ENCODE results near the gene PTPN9. TPM values are rescaled to one million over a fixed set of nuclear protein-coding genes. Genes with fewer than 3 reads are reported as not detected.

Gene PTPN9
- total and polyA plus RNA-seq, 2 donors (not counting 1 experiment from before 2014, with no cell fraction given): 11.8 to 15.5 TPM

DNA sequence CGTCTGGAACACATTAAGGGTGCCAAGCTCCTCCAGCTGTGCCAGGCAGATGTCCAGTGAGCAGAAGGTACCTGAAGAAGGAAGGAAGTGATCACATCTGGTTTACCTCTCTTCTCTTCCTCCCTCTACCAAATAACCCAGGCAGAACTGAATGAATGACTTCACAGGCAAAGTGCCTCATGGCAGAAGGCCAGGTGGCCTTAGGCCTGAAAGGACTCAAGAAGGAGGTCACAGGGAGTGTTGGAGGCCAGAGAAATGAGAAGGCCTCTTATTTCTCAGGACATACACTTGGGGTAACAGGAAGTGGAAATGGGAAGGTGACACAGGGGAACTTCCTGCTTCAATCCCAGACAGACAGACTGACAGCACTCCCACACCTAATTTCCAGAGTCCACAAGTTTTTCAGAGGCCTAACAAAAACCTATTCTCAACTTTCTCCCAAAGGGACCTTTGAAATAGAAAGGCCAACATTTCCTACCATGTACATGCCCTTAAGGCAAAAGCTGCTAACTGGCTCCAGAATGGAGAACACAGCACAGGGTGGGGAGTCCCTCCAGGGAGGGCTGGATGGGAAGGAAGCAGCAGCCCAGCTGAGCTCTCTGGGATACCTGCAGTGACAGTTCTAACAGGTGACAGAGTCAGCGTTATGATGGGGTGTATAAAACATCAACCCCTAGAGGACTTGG lies 110.1 kb downstream of the PTPN9 start:
- no peak overlapping the region for H2AFZ ChIP-seq (ENCODE audit: insufficient read depth, low read depth, low read length, poor library complexity, severe bottlenecking)
- TF ChIP-seq, protein P1, sequence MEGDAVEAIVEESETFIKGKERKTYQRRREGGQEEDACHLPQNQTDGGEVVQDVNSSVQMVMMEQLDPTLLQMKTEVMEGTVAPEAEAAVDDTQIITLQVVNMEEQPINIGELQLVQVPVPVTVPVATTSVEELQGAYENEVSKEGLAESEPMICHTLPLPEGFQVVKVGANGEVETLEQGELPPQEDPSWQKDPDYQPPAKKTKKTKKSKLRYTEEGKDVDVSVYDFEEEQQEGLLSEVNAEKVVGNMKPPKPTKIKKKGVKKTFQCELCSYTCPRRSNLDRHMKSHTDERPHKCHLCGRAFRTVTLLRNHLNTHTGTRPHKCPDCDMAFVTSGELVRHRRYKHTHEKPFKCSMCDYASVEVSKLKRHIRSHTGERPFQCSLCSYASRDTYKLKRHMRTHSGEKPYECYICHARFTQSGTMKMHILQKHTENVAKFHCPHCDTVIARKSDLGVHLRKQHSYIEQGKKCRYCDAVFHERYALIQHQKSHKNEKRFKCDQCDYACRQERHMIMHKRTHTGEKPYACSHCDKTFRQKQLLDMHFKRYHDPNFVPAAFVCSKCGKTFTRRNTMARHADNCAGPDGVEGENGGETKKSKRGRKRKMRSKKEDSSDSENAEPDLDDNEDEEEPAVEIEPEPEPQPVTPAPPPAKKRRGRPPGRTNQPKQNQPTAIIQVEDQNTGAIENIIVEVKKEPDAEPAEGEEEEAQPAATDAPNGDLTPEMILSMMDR (IDR thresholded peaks at IDR 0.05): no peak
- no peak for TF ChIP-seq EZH2 (IDR thresholded peaks at IDR 0.05; ENCODE audit: borderline replicate concordance, insufficient read depth, low read depth, low read length, poor library complexity, severe bottlenecking)
- no peak for ATAC-seq (ENCODE audit: low read depth)
- intact Hi-C loops (cut with micrococcal nuclease): no loop called here
- POLR2A ChIA-PET: no interaction called here
- no peaks in the 10 kb centered on the region for H4K20me1 ChIP-seq (ENCODE audit: control insufficient read depth, insufficient read depth, low read length, poor library complexity, severe bottlenecking)
- peaks cover 0 to 7% of the 10 kb centered on the region in 2 donors for H3K4me1 ChIP-seq (ENCODE audit: control insufficient read depth in 2 of 2, insufficient read depth in 2 of 2, low read length in 2 of 2)
- CTCF ChIA-PET: no interaction called here
- Mint-ChIP-seq H3K4me1 (no peaks in the 10 kb centered on the region), H3K27me3 (no peaks in the 10 kb centered on the region), H3K4me3 (no peak overlapping the region), H3K27ac (no peak overlapping the region), H3K9me3 (ENCODE audit: insufficient read depth) (no peaks in the 10 kb centered on the region)
- no peak overlapping the region for H3K4me2 ChIP-seq (replicated peaks; ENCODE audit: low read depth, low read length, poor library complexity, severe bottlenecking)
- no CpG with 5 or more reads among the region's 2 CpGs for WGBS (ENCODE audit: insufficient coverage)
- no peak for DNase-seq
- peaks cover 4 to 33% of the 10 kb centered on the region in 2 experiments for H3K36me3 ChIP-seq (replicated peaks in 1 of 2; ENCODE audit: control extremely low read depth in 1 of 2, control insufficient read depth in 1 of 2, extremely low read depth in 1 of 2, insufficient read depth in 2 of 2, low read length in 1 of 2)
- H3K4me3 ChIP-seq (ENCODE audit: control extremely low read depth in 1 of 5, extremely low read depth in 1 of 5, insufficient read depth in 1 of 5, low read depth in 2 of 5, low read length in 4 of 5): no peak overlapping the region
- no peaks in the 10 kb centered on the region for H3K9me3 ChIP-seq (ENCODE audit: control extremely low read depth in 1 of 3, control insufficient read depth in 2 of 3, insufficient read depth in 1 of 3, low read length in 2 of 3)
- H3K79me2 ChIP-seq (ENCODE audit: control insufficient read depth, insufficient read depth, low read length): no peaks in the 10 kb centered on the region
- H3K9ac ChIP-seq (ENCODE audit: low read length): no peak overlapping the region
- no peaks in the 10 kb centered on the region for H3K27me3 ChIP-seq (replicated peaks in 1 of 4; ENCODE audit: control extremely low read depth in 1 of 4, control insufficient read depth in 3 of 4, insufficient read depth in 4 of 4, low read length in 3 of 4)
- H3K27ac ChIP-seq (ENCODE audit: low read length in 2 of 2): no peak overlapping the region

DNA sequence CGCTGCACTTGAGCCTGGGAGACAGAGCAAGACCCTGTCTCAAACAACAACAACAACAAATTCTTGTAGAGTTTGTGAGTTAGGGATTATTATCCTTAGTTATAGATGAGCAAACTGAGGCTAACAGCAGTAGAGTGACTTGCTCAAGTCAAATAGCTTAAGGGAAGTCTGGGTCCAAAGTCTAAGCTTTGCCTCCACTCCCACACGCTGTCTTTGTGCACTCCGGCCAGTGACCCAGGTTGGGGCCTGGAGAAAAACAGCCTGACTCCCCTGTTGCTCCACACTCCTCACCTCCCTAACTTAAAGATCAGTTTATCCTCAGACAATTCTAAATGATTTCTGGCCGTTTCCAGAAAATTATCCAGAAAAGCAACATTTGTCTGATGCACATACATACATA lies 118.5 kb downstream of the PTPN9 start:
- Histone ChIP-seq H3K36me3 (replicated peaks in 1 of 2; ENCODE audit: control extremely low read depth in 1 of 2, control insufficient read depth in 1 of 2, extremely low read depth in 1 of 2, insufficient read depth in 2 of 2, low read length in 1 of 2) (no peaks in the 10 kb centered on the region), H3K27ac (ENCODE audit: low read length in 2 of 2) (no peak overlapping the region), H4K20me1 (ENCODE audit: control insufficient read depth, insufficient read depth, low read length, poor library complexity, severe bottlenecking) (no peaks in the 10 kb centered on the region), H3K9ac (ENCODE audit: low read length) (no peak overlapping the region), H3K4me1 (ENCODE audit: control insufficient read depth in 2 of 2, insufficient read depth in 2 of 2, low read length in 2 of 2) (peaks cover 0 to 8% of the 10 kb centered on the region in 2 donors), H3K79me2 (ENCODE audit: control insufficient read depth, insufficient read depth, low read length) (no peaks in the 10 kb centered on the region), H3K4me3 (ENCODE audit: control extremely low read depth in 1 of 5, extremely low read depth in 1 of 5, insufficient read depth in 1 of 5, low read depth in 2 of 5, low read length in 4 of 5) (no peak overlapping the region), H3K9me3 (ENCODE audit: control extremely low read depth in 1 of 3, control insufficient read depth in 2 of 3, insufficient read depth in 1 of 3, low read length in 2 of 3) (no peaks in the 10 kb centered on the region), H3K4me2 (replicated peaks; ENCODE audit: low read depth, low read length, poor library complexity, severe bottlenecking) (no peak overlapping the region), H3K27me3 (replicated peaks in 1 of 4; ENCODE audit: control extremely low read depth in 1 of 4, control insufficient read depth in 3 of 4, insufficient read depth in 4 of 4, low read length in 3 of 4) (no peaks in the 10 kb centered on the region), H2AFZ (ENCODE audit: insufficient read depth, low read depth, low read length, poor library complexity, severe bottlenecking) (no peak overlapping the region)
- DNase-seq (no peak), ATAC-seq (ENCODE audit: low read depth) (no peak)
- ChIA-PET POLR2A (no interaction called here), CTCF (no interaction called here)
- no peaks in the 10 kb centered on the region for H3K27me3 Mint-ChIP-seq
- H3K9me3 Mint-ChIP-seq (ENCODE audit: insufficient read depth): no peaks in the 10 kb centered on the region
- intact Hi-C loops (cut with micrococcal nuclease): no loop called here
- TF ChIP-seq, protein P1 (IDR thresholded peaks at IDR 0.05): no peak
- no peak for TF ChIP-seq EZH2 (IDR thresholded peaks at IDR 0.05; ENCODE audit: borderline replicate concordance, insufficient read depth, low read depth, low read length, poor library complexity, severe bottlenecking)
- H3K27ac Mint-ChIP-seq: no peak overlapping the region
- no peak overlapping the region for H3K4me3 Mint-ChIP-seq
- H3K4me1 Mint-ChIP-seq: peaks cover 7% of the 10 kb centered on the region
- WGBS (ENCODE audit: insufficient coverage): 97% methylated on average over 3 of the region's 4 CpGs

All from B cell (primary cell).